HepG2 (cell line): ENCODE results near the gene PPIB. TPM values are rescaled to one million over a fixed set of nuclear protein-coding genes. Genes with fewer than 3 reads are reported as not detected.

Experiments
- ATAD3A ChIP-seq: sonication (generic); formaldehyde crosslinking; IDR thresholded peaks from 2 replicates; pipeline ENCODE4 v1.4.0; 2020; ENCODE audit warnings: missing genetic modification reagents
- BHLHE40 ChIP-seq: IDR thresholded peaks from 2 replicates; pipeline ENCODE4 v1.6.1; 2011; ENCODE audit warnings: low read length, improper control_type of control experiment
- BRD4 ChIP-seq: sonication (generic); formaldehyde crosslinking; IDR thresholded peaks from 2 replicates; pipeline ENCODE4 v1.4.0; 2020; ENCODE audit warnings: missing genetic modification reagents
- ETS1 ChIP-seq: sonication (generic); formaldehyde crosslinking; IDR thresholded peaks from 2 replicates; pipeline ENCODE4 v1.4.0; 2020; ENCODE audit warnings: missing genetic modification reagents
- FOSL1 ChIP-seq: sonication (generic); formaldehyde crosslinking; IDR thresholded peaks from 2 replicates; pipeline ENCODE4 v1.9.0; 2021; ENCODE audit warnings: missing genetic modification reagents, borderline replicate concordance
- FOXC1 ChIP-seq: sonication (generic); formaldehyde crosslinking; IDR thresholded peaks from 2 replicates; pipeline ENCODE4 v1.8.0; 2022; ENCODE audit warnings: mild to moderate bottlenecking, missing genetic modification reagents, borderline replicate concordance
- GPBP1L1 ChIP-seq: sonication (generic); formaldehyde crosslinking; IDR thresholded peaks from 2 replicates; pipeline ENCODE4 v1.5.0; 2020; ENCODE audit warnings: mild to moderate bottlenecking, missing genetic modification reagents
- KLF9 ChIP-seq: IDR thresholded peaks from 2 replicates; pipeline ENCODE4 v1.6.1; 2016; ENCODE audit warnings: low read depth
- MTERF4 ChIP-seq: sonication (generic); formaldehyde crosslinking; IDR thresholded peaks from 2 replicates; pipeline ENCODE4 v1.8.0; 2023; ENCODE audit warnings: mild to moderate bottlenecking, missing genetic modification reagents
- MYC ChIP-seq: sonication (generic); formaldehyde crosslinking; IDR thresholded peaks from 2 replicates; pipeline ENCODE4 v1.9.0; 2021; ENCODE audit warnings: missing genetic modification reagents, borderline replicate concordance
- SP140L ChIP-seq: sonication (generic); formaldehyde crosslinking; IDR thresholded peaks from 2 replicates; pipeline ENCODE4 v1.4.0; 2020; ENCODE audit warnings: missing genetic modification reagents, borderline replicate concordance
- ZBED4 ChIP-seq: sonication (generic); formaldehyde crosslinking; IDR thresholded peaks from 2 replicates; pipeline ENCODE4 v1.4.0; 2020; ENCODE audit warnings: missing genetic modification reagents, borderline replicate concordance
- ZBTB8A ChIP-seq: sonication (generic); formaldehyde crosslinking; IDR thresholded peaks from 2 replicates; pipeline ENCODE4 v1.4.0; 2020; ENCODE audit warnings: mild to moderate bottlenecking, low read depth, missing genetic modification reagents, borderline replicate concordance
- ZFX ChIP-seq: sonication (generic); formaldehyde crosslinking; IDR thresholded peaks from 2 replicates; pipeline ENCODE4 v1.4.0; 2020; ENCODE audit warnings: mild to moderate bottlenecking, low read depth, missing genetic modification reagents, moderate library complexity
- ZNF260 ChIP-seq: sonication (generic); formaldehyde crosslinking; IDR thresholded peaks from 2 replicates; pipeline ENCODE4 v1.4.0; 2020; ENCODE audit warnings: missing genetic modification reagents, low read depth, mild to moderate bottlenecking, borderline replicate concordance
- ZNF329 ChIP-seq: sonication (generic); formaldehyde crosslinking; IDR thresholded peaks from 2 replicates; pipeline ENCODE4 v1.9.0; 2021; ENCODE audit warnings: low read depth, mild to moderate bottlenecking, missing genetic modification reagents
- ZNF567 ChIP-seq: sonication (generic); formaldehyde crosslinking; IDR thresholded peaks from 2 replicates; pipeline ENCODE4 v1.8.1; 2023; ENCODE audit warnings: mild to moderate bottlenecking, missing genetic modification reagents, borderline replicate concordance
- ZNF746 ChIP-seq: sonication (generic); formaldehyde crosslinking; IDR thresholded peaks from 2 replicates; pipeline ENCODE4 v1.8.0; 2022; ENCODE audit warnings: mild to moderate bottlenecking, missing genetic modification reagents
- ZNF768 ChIP-seq: sonication (generic); formaldehyde crosslinking; IDR thresholded peaks from 2 replicates; pipeline ENCODE4 v1.4.0; 2020; ENCODE audit warnings: missing genetic modification reagents
- ZNF83 ChIP-seq: sonication (generic); formaldehyde crosslinking; IDR thresholded peaks from 2 replicates; pipeline ENCODE4 v1.4.0; 2020; ENCODE audit warnings: missing genetic modification reagents, mild to moderate bottlenecking, borderline replicate concordance
- ZNF850 ChIP-seq: sonication (generic); formaldehyde crosslinking; conservative IDR thresholded peaks from 2 replicates; pipeline ENCODE4 v1.9.0; 2021; ENCODE audit warnings: mild to moderate bottlenecking, missing genetic modification reagents
- polyA plus RNA-seq, 8 experiments: library from polyadenylated mRNA; depleted of rRNA in 3 of 8; stranded (reverse) in 7 of 8; unstranded in 1 of 8; fragments of >200 nt; fragmentation: Illumina TruSeq in 4 of 8; extraction: Trizol in 4 of 8; gene quantifications; 2 replicates each; pipeline versions ENCODE4 v1.2.1 to v1.2.3, GENCODE V29; 2011 to 2016; ENCODE audit warnings: low read depth in 4 of 8, missing spikeins in 1 of 8, mixed read lengths in 1 of 8; ENCODE audit not compliant: insufficient read depth in 1 of 8
- total RNA-seq, 5 experiments: library from RNA; depleted of rRNA; stranded (reverse); fragments of >200 nt; fragmentation: Illumina TruSeq; extraction: Trizol; gene quantifications; 2 replicates each; pipeline ENCODE4 v1.2.3, GENCODE V29; 2016; ENCODE audit warnings: low read depth in 1 of 5

PPIB gene
- total and polyA plus RNA-seq, 2 of the 13 experiments (the other 11 are each of a cell fraction or from before 2014, with no cell fraction given), result 780 to 882 TPM

GRCh38 chr15:64162869-64163658, at the start of gene PPIB (continued):
- TF ChIP-seq ZNF567 (CRISPR knock-in tag), result no peak
- TF ChIP-seq ZBED4 (CRISPR knock-in tag), result no peak
- peak; percentile 12; the same call in 1 of the 2 replicates for TF ChIP-seq FOXC1
- TF ChIP-seq ZFX (CRISPR knock-in tag), result peak; percentile 95
- TF ChIP-seq KLF9 (CRISPR knock-in tag), result no peak
- no peak for TF ChIP-seq MTERF4 (CRISPR knock-in tag)
- TF ChIP-seq ZNF746 (CRISPR knock-in tag), result 0 out of 2 replicates have a peak, but pooled peaks have one; percentile 24
- no peak for TF ChIP-seq ATAD3A (CRISPR knock-in tag)
- TF ChIP-seq MYC (CRISPR knock-in tag), result peak; percentile 81; the same call in 1 of the 2 replicates
- TF ChIP-seq ZNF329 (CRISPR knock-in tag), result 0 out of 2 replicates have a peak, but pooled peaks have one; percentile 72
- TF ChIP-seq ETS1 (CRISPR knock-in tag), result no peak
- no peak for TF ChIP-seq ZNF850
- no peak for TF ChIP-seq ZNF83 (CRISPR knock-in tag)
- no peak for TF ChIP-seq SP140L (CRISPR knock-in tag)
- TF ChIP-seq BRD4 (CRISPR knock-in tag), result peak; percentile 77; the same call in 1 of the 2 replicates
- TF ChIP-seq FOSL1, result no peak
- TF ChIP-seq BHLHE40, result peak; percentile 96
- TF ChIP-seq ZBTB8A (CRISPR knock-in tag), result peak; percentile 30; the same call in 1 of the 2 replicates
- no peak for TF ChIP-seq ZNF768
- no peak for TF ChIP-seq GPBP1L1 (CRISPR knock-in tag)
- no peak for TF ChIP-seq ZNF260 (CRISPR knock-in tag)
